Right lobe of liver (tissue), 4 donors: ENCODE results near the gene ZNF493.

Experiments used
- POLR2A ChIP-seq: fragments of 450-650 bp; IDR thresholded peaks from one replicate; pipeline ENCODE4 v1.6.1; 2017; ENCODE audit warnings: antibody characterized with exemption, mild to moderate bottlenecking
- TF ChIP-seq, protein P1 (sequence below), 4 donors: fragments of 200-600 bp in 3 of 4; fragments of 450-650 bp in 1 of 4; IDR thresholded peaks; one replicate each; pipeline versions ENCODE4 v1.5.1 to v1.8.0; 2016 to 2022; ENCODE audit warnings: antibody characterized with exemption in 4 of 4, mild to moderate bottlenecking in 2 of 4
- donor health status: DM: no; HTN: no; CAD: no.
- donor health status: DM: no; HTN: no; CAD: no.
- donor health status: DM: no; HTN: yes; CAD: no.

DNA sequence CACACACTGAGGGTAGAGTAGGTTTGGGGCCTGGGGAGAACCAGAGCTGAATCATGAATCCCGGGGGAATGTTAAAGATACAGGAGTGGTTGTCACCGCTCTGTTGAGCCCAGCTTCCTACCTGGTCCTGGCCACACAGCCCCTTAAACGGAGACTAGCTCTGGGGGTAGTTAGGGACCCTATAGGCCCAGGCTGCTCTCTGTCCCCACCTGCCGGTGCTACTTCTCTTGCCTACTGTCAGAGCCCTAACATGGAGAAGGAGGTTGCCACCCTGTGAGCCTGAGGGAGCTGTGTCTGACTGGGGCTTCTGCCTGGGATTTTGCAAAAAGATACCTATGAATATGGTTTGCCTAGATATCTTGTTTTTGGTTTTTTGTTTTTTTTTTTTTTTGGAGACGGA lies 71.9 kb downstream of the ZNF493 start:
- TF ChIP-seq, protein P1, sequence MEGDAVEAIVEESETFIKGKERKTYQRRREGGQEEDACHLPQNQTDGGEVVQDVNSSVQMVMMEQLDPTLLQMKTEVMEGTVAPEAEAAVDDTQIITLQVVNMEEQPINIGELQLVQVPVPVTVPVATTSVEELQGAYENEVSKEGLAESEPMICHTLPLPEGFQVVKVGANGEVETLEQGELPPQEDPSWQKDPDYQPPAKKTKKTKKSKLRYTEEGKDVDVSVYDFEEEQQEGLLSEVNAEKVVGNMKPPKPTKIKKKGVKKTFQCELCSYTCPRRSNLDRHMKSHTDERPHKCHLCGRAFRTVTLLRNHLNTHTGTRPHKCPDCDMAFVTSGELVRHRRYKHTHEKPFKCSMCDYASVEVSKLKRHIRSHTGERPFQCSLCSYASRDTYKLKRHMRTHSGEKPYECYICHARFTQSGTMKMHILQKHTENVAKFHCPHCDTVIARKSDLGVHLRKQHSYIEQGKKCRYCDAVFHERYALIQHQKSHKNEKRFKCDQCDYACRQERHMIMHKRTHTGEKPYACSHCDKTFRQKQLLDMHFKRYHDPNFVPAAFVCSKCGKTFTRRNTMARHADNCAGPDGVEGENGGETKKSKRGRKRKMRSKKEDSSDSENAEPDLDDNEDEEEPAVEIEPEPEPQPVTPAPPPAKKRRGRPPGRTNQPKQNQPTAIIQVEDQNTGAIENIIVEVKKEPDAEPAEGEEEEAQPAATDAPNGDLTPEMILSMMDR (IDR thresholded peaks at IDR 0.05), result no peak
- TF ChIP-seq POLR2A, result no peak
